A673 (cell line): ENCODE measurements around the gene PGRMC1.
A peak's percentile ranks its signal among the peaks of the same experiment; 100 is the strongest.

ENCODE experiments used
- CTCF ChIP-seq: fragments of 300-800, 200-600 bp; sonication (generic); conservative IDR thresholded peaks from 2 replicates; pipeline ENCODE4 v1.5.1; 2017; ENCODE audit warnings: low read depth, mild to moderate bottlenecking, antibody characterized with exemption, low read length, moderate library complexity, mixed read lengths
- EZH2 ChIP-seq: fragments of 200-600 bp; sonication (generic); IDR thresholded peaks from 2 replicates; pipeline ENCODE4 v1.6.1; 2017; ENCODE audit warnings: borderline replicate concordance, low read depth, mild to moderate bottlenecking, mixed read lengths, antibody characterized with exemption, low read length; ENCODE audit not compliant: poor library complexity, severe bottlenecking

- TF ChIP-seq CTCF (peak; percentile 38), EZH2 (no peak)
Observed at GRCh38 chrX:119194621-119195020, 41.5 kb upstream of the PGRMC1 start.
